Activated CD4-positive, alpha-beta memory T cell treated with anti-CD3 and anti-CD28 coated beads for 36 hours (primary cell): ENCODE measurements around the gene PIN4. TPM values are rescaled to one million over a fixed set of nuclear protein-coding genes. Genes with fewer than 3 reads are reported as not detected.
A peak's percentile ranks its signal among the peaks of the same experiment; 100 is the strongest.
"Not testable (repeated sequence)": the region's sequence is repeated elsewhere in the genome, so short reads cannot be mapped to it uniquely, and the experiment has no call there.

Experiments used
- CTCF ChIA-PET: fragments of 350-600 bp; sonication (Branson Sonifier 250); formaldehyde crosslinking; loops from one replicate; lab custom pipeline; 2021; ENCODE audit warnings: antibody characterized with exemption, inconsistent platforms; lab: Charles Lee
- POLR2A ChIA-PET: fragments of 350-600 bp; sonication (Branson Sonifier 250); formaldehyde crosslinking; loops from one replicate; lab custom pipeline; 2021; ENCODE audit warnings: antibody characterized with exemption; lab: Charles Lee
- DNase-seq: peaks from one replicate; pipeline ENCODE4 v3.0.0-alpha.2; 2020
- H3K27ac Mint-ChIP-seq: one replicate; pipeline ENCODE4 v1.8.0; 2021; ENCODE audit warnings: mixed read lengths
- H3K27me3 Mint-ChIP-seq: one replicate; pipeline ENCODE4 v1.8.0; 2021; ENCODE audit warnings: mixed read lengths
- H3K36me3 Mint-ChIP-seq: one replicate; pipeline ENCODE4 v1.8.0; 2021; ENCODE audit warnings: mixed read lengths
- H3K4me1 Mint-ChIP-seq: one replicate; pipeline ENCODE4 v1.8.0; 2021; ENCODE audit warnings: low read depth, mixed read lengths
- H3K4me3 Mint-ChIP-seq: one replicate; pipeline ENCODE4 v1.8.0; 2021; ENCODE audit warnings: mild to moderate bottlenecking, mixed read lengths
- H3K9me3 Mint-ChIP-seq: one replicate; pipeline ENCODE4 v1.8.0; 2021; ENCODE audit warnings: mixed read lengths
- intact Hi-C: fragments of 100-400 bp; cut with micrococcal nuclease; formaldehyde crosslinking; loops from one replicate; pipeline ENCODE4 v1.15.1; 2023
- total RNA-seq, 2 experiments: library from RNA; stranded (reverse); gene quantifications; one replicate each; pipeline ENCODE4 v1.2.3, GENCODE V29; 2021

Gene PIN4
- total RNA-seq, 2 experiments from 2014 or later, result 7.5 to 7.8 TPM

DNA sequence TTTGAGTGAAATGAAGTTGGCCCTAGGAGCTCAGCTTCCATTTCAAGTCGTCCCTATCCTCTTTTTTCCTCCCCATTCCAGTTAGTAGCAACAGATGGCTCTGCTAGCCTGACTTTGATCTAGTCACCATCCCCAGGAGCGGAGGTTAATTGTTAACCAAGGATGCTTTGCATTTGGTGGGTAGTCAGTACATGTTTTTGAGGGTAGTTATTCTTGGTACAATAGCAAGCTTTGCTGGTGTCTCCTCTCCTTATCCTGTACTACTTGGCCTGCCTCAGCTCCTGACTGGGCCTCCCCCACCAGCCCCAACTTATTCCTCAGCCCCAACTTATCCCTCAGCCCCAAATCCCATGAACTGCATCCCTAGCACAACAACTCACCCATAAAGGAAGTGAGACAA is 35.0 kb upstream of the PIN4 start:
- H3K27me3 Mint-ChIP-seq, result no peaks in the 10 kb centered on the region
- peaks cover 22% of the 10 kb centered on the region for H3K4me1 Mint-ChIP-seq
- intact Hi-C loops, result no loop called here
- CTCF ChIA-PET, result interaction anchor here (0.7 kb wide), 1 partner anchor 237 kb away, joined by 3 read pairs; no protein-coding TSS in a partner anchor
- no peaks in the 10 kb centered on the region for H3K36me3 Mint-ChIP-seq
- DNase-seq, result no peak
- POLR2A ChIA-PET, result no interaction called here
- no peak overlapping the region for H3K4me3 Mint-ChIP-seq
- H3K27ac Mint-ChIP-seq, result no peak overlapping the region
- no peaks in the 10 kb centered on the region for H3K9me3 Mint-ChIP-seq

DNA sequence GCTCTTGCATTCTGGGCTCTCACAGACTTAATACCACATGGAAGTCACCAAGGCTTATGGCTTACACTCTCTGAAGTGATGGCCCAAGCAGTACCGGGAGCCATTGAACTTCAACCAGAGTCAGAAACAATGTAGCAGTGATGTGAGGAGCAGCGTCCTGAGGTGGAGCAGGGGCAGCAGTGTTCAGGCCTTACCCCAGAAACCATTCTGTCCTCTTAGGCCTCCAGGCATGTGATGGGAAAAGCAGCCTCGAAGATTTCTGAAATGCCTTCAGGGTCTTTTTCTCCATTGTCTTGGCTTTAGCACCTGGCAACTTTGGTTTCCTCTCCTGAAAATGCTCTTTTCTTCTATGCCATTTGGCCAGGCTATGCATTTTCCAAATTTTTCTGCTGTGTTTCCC is 22.8 kb upstream of the PIN4 start:
- H3K9me3 Mint-ChIP-seq, result no peaks in the 10 kb centered on the region
- no peak overlapping the region for H3K4me3 Mint-ChIP-seq
- intact Hi-C loops, result no loop called here
- ChIA-PET CTCF (no interaction called here), POLR2A (no interaction called here)
- H3K4me1 Mint-ChIP-seq, result no peaks in the 10 kb centered on the region
- H3K27me3 Mint-ChIP-seq, result no peaks in the 10 kb centered on the region
- DNase-seq, result no peak
- no peaks in the 10 kb centered on the region for H3K36me3 Mint-ChIP-seq
- H3K27ac Mint-ChIP-seq, result no peak overlapping the region

DNA sequence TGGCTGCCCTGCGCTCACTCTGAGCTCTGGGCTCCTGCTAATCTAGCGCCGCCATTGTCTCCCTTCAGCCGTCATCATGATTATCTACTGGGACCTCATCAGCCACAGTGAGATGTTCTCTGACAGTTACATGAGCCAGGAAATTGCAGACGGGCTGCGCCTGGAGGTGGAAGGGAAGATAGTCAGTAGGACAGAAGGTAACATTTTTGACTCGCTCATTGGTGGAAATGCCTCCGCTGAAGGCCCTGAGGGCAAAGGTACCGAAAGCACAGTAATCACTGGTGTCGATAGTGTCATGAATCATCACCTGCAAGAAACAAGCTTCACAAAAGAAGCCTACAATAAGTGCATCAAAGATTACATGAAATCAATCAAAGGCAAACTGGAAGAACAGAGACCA is 21.8 kb upstream of the PIN4 start:
- H3K27ac Mint-ChIP-seq, result no peak overlapping the region
- no peaks in the 10 kb centered on the region for H3K4me1 Mint-ChIP-seq
- no peak for DNase-seq
- no peaks in the 10 kb centered on the region for H3K9me3 Mint-ChIP-seq
- intact Hi-C loops, result no loop called here
- ChIA-PET POLR2A (no interaction called here), CTCF (no interaction called here)
- no peaks in the 10 kb centered on the region for H3K36me3 Mint-ChIP-seq
- no peaks in the 10 kb centered on the region for H3K27me3 Mint-ChIP-seq
- H3K4me3 Mint-ChIP-seq, result no peak overlapping the region

DNA sequence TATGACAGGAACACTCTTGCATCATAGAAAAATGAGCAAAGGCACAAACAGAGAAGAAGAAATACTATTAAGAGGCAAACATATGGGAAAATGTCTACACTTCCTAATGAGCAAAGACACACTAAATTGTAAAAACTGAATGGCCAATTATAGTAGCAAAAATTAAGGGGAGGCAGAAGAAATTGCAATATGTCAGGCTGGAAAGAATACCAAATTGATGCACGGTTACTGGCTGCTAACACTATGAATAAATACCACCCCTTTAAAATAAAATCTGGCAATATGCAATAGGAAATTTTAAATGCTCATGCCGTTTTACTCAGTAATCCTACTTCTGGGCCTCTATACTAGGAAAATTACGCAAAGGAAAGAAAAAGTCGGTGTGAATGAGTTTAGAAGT is 16.0 kb upstream of the PIN4 start:
- CTCF ChIA-PET, result no interaction called here
- no peaks in the 10 kb centered on the region for H3K36me3 Mint-ChIP-seq
- no peaks in the 10 kb centered on the region for H3K27me3 Mint-ChIP-seq
- POLR2A ChIA-PET, result no interaction called here
- no peaks in the 10 kb centered on the region for H3K9me3 Mint-ChIP-seq
- DNase-seq, result no peak
- intact Hi-C loops, result no loop called here
- H3K4me1 Mint-ChIP-seq, result peaks cover 4% of the 10 kb centered on the region
- H3K27ac Mint-ChIP-seq, result no peak overlapping the region
- no peak overlapping the region for H3K4me3 Mint-ChIP-seq

DNA sequence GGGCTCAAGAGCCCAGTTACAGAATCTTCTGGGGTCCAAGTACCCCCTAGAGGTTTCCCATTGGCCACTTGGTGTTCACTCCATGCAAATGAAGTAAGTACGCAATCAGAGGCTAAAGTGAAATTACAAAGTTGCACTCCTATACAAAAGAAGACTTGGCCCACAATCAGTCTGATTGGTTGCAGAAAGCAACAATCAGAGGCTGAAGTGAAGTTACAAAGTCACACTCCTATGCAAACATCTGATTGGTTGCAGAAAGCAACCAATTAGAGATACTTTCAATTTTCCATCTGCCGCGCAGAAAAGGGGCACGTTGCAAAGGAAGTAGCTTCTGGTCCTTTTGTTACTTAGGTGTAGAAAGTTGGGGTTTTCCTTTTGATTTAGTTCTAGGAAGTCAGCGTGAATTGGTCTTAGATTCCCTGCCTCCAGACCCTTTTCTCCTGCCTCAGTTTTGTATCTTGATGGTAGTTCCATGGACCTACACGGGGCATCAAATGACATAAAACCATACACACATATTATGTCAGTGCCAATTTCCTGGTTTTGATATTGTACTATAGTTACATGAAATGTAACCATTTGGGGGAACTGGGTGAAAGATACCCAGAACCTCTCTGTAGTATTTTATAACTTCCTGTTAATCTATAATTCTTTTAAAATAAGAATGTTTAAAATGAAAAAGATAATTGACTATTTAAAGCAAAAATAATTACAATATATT is 12.4 kb upstream of the PIN4 start:
- intact Hi-C loops, result loop anchor here (1.0 kb wide), 1 partner anchor 12 kb away; the partner anchor contains the start of gene PIN4
- Mint-ChIP-seq H3K4me3 (peak overlapping the region; percentile 74), H3K27me3 (no peaks in the 10 kb centered on the region), H3K36me3 (no peaks in the 10 kb centered on the region), H3K4me1 (peaks cover 4% of the 10 kb centered on the region), H3K9me3 (no peaks in the 10 kb centered on the region), H3K27ac (peak overlapping the region; percentile 85)
- ChIA-PET CTCF (no interaction called here), POLR2A (no interaction called here)
- peak; percentile 43 for DNase-seq

DNA sequence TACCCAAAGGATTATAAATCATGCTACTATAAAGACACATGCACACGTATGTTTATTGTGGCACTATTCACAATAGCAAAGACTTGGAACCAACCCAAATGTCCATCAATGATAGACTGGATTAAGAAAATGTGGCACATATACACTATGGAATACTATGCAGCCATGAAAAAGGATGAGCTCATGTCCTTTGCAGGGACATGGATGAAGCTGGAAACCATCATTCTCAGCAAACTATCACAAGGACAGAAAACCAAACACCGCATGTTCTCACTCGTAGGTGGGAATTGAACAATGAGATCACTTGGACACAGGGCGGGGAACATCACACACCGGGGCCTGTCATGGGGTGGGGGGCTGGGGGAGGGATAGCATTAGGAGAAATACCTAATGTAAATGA is 5.3 kb upstream of the PIN4 start:
- H3K9me3 Mint-ChIP-seq, CTCF ChIA-PET, DNase-seq, H3K27me3 Mint-ChIP-seq, POLR2A ChIA-PET, H3K4me1 Mint-ChIP-seq, intact Hi-C loops, H3K27ac Mint-ChIP-seq, H3K36me3 Mint-ChIP-seq, H3K4me3 Mint-ChIP-seq: not testable (repeated sequence)

DNA sequence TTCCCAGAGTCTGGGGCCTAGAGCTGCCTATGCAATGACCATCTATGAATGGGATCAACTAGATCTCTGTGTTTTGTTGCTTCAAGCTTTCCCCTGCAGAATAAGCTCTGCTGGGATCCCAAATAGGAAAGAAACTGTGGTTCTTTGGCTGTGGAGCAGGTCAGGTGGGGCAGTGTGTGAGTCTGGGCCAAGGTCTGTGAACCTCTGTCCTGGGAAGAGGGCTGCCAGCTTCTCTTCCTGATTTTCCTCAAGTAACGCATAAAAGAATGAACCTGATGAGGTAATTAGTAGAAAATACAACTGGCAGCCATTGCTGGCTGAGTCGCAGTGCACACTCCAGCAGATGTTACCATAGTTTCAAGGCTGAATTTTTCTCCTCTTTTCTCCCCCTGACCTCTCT is 4.6 kb upstream of the PIN4 start:
- Mint-ChIP-seq H3K27me3 (no peaks in the 10 kb centered on the region), H3K9me3 (no peaks in the 10 kb centered on the region), H3K27ac (no peak overlapping the region), H3K36me3 (no peaks in the 10 kb centered on the region), H3K4me1 (peaks cover 3% of the 10 kb centered on the region), H3K4me3 (no peak overlapping the region)
- ChIA-PET POLR2A (no interaction called here), CTCF (no interaction called here)
- intact Hi-C loops, result no loop called here
- DNase-seq, result no peak

DNA sequence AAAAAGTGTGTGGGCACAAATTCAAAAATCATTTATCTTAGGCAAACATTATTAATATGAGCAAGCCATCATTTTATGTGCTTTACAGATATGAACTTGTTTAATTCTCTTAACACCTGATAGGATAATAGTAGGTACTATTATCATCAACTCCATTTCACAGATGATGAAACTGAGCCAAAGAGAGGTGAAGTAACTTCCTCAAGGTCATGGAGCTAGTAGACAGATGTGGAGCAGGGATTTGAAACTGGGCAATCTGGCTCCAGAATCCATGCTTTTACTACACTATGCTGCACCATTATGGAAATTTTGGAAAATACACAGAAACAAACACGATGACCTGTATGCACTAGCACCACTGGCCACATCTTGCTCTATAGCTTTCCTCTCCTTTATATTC is 1.0 kb upstream of the PIN4 start:
- Mint-ChIP-seq H3K4me1 (peaks cover 8% of the 10 kb centered on the region), H3K27me3 (no peaks in the 10 kb centered on the region), H3K27ac (peak overlapping the region; percentile 60), H3K9me3 (no peaks in the 10 kb centered on the region), H3K36me3 (no peaks in the 10 kb centered on the region), H3K4me3 (no peak overlapping the region)
- ChIA-PET POLR2A (interaction anchor here (0.8 to 2.4 kb wide), 3 partner anchors 54 to 162 kb away, joined by 3 to 14 read pairs (median 3); partner anchors contain the start of gene RPS4X), CTCF (interaction anchor here (0.9 to 1.3 kb wide), 2 partner anchors 97 to 163 kb away, joined by 3 to 6 read pairs; partner anchors contain the start of gene RPS4X)
- DNase-seq, result no peak
- intact Hi-C loops, result loop anchor here (2.0 to 5.0 kb wide), 2 partner anchors 53 to 58 kb away; partner anchors contain the start of gene ERCC6L

DNA sequence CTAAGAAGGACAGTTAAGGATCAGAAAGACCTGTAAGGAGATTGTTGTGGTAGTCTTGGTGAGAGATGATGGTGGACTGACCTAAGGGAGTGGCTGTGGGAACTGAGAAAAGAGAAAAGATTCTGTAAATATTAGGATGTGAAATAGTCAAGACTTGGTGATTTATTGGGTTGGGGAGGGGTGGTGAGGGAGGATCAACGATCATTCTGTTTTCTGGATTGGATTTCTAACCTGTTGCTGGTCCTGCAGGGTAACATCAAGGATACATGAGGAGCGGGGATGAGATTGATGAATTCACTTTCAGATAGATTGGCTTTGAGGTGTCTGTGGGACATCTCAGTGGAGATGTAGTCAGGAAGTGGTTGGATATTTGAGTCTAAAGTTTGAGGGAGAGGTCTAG is 1.4 kb downstream of the PIN4 start:
- intact Hi-C loops, result loop anchor here (5.0 kb wide), 1 partner anchor 56 kb away; no protein-coding TSS in a partner anchor
- Mint-ChIP-seq H3K27me3 (no peaks in the 10 kb centered on the region), H3K36me3 (no peaks in the 10 kb centered on the region), H3K9me3 (no peaks in the 10 kb centered on the region), H3K4me1 (peaks cover 11% of the 10 kb centered on the region), H3K4me3 (no peak overlapping the region), H3K27ac (no peak overlapping the region)
- no peak for DNase-seq
- ChIA-PET CTCF (no interaction called here), POLR2A (interaction anchor here (2.4 kb wide), 1 partner anchor 94 kb away, joined by 14 read pairs; the partner anchor contains the start of gene RPS4X)

DNA sequence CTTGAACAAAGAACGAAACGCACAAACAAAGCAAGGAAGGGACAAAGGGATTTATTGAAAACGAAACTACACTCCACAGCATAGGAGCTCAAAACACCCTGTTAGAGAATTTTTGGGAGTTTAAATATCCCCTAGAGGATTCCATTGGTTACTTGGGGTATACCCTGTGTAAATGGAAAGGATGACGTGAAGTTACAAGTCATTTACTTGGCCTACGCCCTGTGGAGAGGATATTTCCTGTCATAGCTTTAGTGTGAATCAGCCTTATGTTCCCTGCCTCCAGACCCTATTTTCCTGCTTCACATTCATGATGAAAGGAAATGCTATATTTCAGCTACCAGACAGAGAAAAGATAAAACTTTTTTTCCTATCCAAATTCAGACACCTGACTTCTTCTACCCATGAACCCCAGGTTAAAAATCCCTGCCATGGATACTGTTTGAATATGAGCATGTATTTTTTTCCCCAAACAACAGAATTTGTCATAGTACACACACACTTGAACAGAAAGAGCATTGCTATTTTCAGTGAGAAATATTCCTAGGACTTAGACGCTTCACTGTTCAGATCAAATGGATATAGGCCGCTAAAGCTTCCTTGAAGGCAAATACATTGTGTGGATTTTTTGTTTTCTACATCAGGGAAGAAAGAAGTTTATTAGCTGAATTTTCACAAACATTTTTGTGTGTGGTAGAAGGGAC is 20.4 kb downstream of the PIN4 start:
- no peaks in the 10 kb centered on the region for H3K27me3 Mint-ChIP-seq
- intact Hi-C loops, result no loop called here
- ChIA-PET CTCF (interaction anchor here (0.8 kb wide), 1 partner anchor 44 kb away, joined by 4 read pairs; no protein-coding TSS in a partner anchor), POLR2A (no interaction called here)
- H3K4me3 Mint-ChIP-seq, result no peak overlapping the region
- no peaks in the 10 kb centered on the region for H3K9me3 Mint-ChIP-seq
- no peaks in the 10 kb centered on the region for H3K4me1 Mint-ChIP-seq
- no peak for DNase-seq
- H3K36me3 Mint-ChIP-seq, result peaks cover 13% of the 10 kb centered on the region
- no peak overlapping the region for H3K27ac Mint-ChIP-seq

DNA sequence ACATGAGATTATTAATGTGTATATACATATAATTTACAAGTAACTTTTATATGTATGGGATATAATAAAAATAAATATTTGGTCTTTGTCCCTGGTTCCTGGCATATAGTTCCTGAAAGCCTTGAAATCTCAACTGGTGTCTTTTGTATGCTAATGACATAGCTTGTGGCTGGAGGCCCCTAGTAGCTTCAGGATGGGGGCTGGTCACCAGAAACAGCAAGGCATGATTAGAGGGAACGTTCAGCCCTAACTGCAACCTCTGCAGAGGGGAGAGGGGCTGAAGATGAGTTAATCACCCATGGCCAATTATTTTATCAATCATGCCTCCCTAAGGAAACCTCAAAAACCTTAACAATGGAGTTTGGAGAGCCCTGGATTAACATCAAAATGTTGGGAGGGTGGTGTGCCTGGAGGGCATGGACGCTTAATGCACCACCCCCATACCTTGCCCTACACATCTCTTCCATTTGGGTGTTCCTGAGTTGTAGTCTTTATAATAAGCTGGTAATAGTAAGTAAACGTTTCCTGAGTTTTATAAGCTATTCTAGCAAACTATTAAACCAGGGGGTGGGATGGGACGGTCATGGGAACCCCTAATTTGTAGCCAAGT is 21.3 kb downstream of the PIN4 start:
- POLR2A ChIA-PET, result no interaction called here
- H3K9me3 Mint-ChIP-seq, result no peaks in the 10 kb centered on the region
- no peaks in the 10 kb centered on the region for H3K4me1 Mint-ChIP-seq
- no peak for DNase-seq
- H3K4me3 Mint-ChIP-seq, result no peak overlapping the region
- peaks cover 11% of the 10 kb centered on the region for H3K36me3 Mint-ChIP-seq
- no peaks in the 10 kb centered on the region for H3K27me3 Mint-ChIP-seq
- intact Hi-C loops, result no loop called here
- no peak overlapping the region for H3K27ac Mint-ChIP-seq
- CTCF ChIA-PET, result interaction anchor here (0.8 kb wide), 1 partner anchor 43 kb away, joined by 4 read pairs; no protein-coding TSS in a partner anchor

DNA sequence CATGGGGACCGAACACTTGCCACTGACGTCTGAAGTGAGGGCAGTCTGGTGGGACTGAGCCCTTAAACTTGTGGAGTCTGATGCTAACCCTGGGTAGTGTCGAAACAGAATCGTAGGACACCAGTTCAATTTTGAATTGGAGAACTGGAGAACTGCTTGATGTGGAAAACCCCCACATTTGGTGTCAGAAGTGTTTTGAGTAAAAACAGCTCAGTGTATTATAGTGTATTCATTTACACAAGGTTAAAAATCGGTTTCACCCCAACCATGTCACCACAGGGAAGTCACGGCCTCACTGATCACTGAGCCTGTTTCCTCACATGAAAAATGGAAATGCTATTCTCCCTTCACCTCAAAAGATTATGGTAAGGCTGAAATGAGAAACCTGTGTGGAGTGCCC is 21.9 kb downstream of the PIN4 start:
- CTCF ChIA-PET, result no interaction called here
- Mint-ChIP-seq H3K27me3 (no peaks in the 10 kb centered on the region), H3K9me3 (no peaks in the 10 kb centered on the region), H3K36me3 (peaks cover 11% of the 10 kb centered on the region), H3K27ac (no peak overlapping the region), H3K4me3 (no peak overlapping the region), H3K4me1 (no peaks in the 10 kb centered on the region)
- intact Hi-C loops, result no loop called here
- DNase-seq, result no peak
- POLR2A ChIA-PET, result no interaction called here
